GM18519 (cell line): ENCODE measurements around the gene HOXD8.

Source experiments
- ATAC-seq: cut with Tn5 transposase; IDR thresholded peaks from one replicate; pipeline ENCODE4 v1.9.1; 2021; ENCODE audit warnings: mild to moderate bottlenecking, moderate library complexity; ENCODE audit not compliant: unreplicated experiment, low FRiP score

HOXD8 gene

GRCh38 chr2:176114930-176115625, 14.4 kb upstream of the HOXD8 start:
- ATAC-seq: no peak

GRCh38 chr2:176115883-176116813, 13.4 kb upstream of the HOXD8 start, which contains the start of gene HOXD10:
TSS of gene HOXD10 (plus strand) at chr2:176116778. CDS start at chr2:176116834, 56 bp downstream.
- ATAC-seq: no peak

GRCh38 chr2:176117162-176117822, 12.2 kb upstream of the HOXD8 start:
- ATAC-seq: no peak

- ATAC-seq: no peak
Measured at GRCh38 chr2:176117823-176118371, 11.6 kb upstream of the HOXD8 start.

- no peak for ATAC-seq
Measured at GRCh38 chr2:176118601-176119339, 10.7 kb upstream of the HOXD8 start.

- ATAC-seq: no peak
Measured at GRCh38 chr2:176120364-176121189, 8.9 kb upstream of the HOXD8 start.

GRCh38 chr2:176121190-176122051, 8.1 kb upstream of the HOXD8 start:
- no peak for ATAC-seq

- ATAC-seq: no peak
Measured at GRCh38 chr2:176122052-176122682, 7.3 kb upstream of the HOXD8 start.

GRCh38 chr2:176122683-176123410, 6.7 kb upstream of the HOXD8 start, which contains the start of gene HOXD9:
TSS of gene HOXD9 (plus strand) at chr2:176122719. CDS start at chr2:176122769, 50 bp downstream.
- ATAC-seq: no peak

- no peak for ATAC-seq
Measured at GRCh38 chr2:176123411-176124109, 5.9 kb upstream of the HOXD8 start.

- ATAC-seq: no peak
Measured at GRCh38 chr2:176124110-176124946, 5.2 kb upstream of the HOXD8 start.

- no peak for ATAC-seq
Measured at GRCh38 chr2:176124947-176125771, 4.3 kb upstream of the HOXD8 start.

GRCh38 chr2:176125772-176126054, 3.8 kb upstream of the HOXD8 start:
- ATAC-seq: no peak

GRCh38 chr2:176126929-176127773, 2.4 kb upstream of the HOXD8 start:
- no peak for ATAC-seq
